ENCODE data around the gene FKBP4. TPM values are rescaled to one million over a fixed set of nuclear protein-coding genes. Genes with fewer than 3 reads are reported as not detected.

FKBP4 gene
- total RNA-seq, 1 donor from 2014 or later, result 57.0 TPM

DNA sequence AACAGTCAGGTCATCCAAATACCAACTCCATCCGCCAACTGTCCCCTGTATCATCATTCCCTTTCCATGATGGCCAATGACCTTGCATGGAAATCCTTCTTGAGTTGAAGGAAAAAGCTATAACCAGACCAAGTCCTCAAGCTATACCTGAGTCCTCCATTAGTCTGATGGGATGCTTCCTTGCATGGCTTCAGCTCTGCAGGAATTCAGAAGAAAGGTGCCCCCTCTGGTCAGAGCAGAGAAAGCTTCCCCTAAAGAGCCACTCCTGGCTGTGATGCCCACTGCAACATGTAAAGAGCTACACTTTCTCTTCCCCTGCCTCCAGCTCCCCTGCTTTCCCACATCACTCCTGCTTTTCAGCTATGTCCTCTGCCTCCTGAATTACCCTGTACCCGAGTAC, 43.1 kb upstream of the FKBP4 start:
- peaks cover 43% of the 10 kb centered on the region for H3K27me3 ChIP-seq (ENCODE audit: low read depth)
- DNase-seq, result no peak
- H3K36me3 ChIP-seq, result no peaks in the 10 kb centered on the region
- TF ChIP-seq, protein P1, sequence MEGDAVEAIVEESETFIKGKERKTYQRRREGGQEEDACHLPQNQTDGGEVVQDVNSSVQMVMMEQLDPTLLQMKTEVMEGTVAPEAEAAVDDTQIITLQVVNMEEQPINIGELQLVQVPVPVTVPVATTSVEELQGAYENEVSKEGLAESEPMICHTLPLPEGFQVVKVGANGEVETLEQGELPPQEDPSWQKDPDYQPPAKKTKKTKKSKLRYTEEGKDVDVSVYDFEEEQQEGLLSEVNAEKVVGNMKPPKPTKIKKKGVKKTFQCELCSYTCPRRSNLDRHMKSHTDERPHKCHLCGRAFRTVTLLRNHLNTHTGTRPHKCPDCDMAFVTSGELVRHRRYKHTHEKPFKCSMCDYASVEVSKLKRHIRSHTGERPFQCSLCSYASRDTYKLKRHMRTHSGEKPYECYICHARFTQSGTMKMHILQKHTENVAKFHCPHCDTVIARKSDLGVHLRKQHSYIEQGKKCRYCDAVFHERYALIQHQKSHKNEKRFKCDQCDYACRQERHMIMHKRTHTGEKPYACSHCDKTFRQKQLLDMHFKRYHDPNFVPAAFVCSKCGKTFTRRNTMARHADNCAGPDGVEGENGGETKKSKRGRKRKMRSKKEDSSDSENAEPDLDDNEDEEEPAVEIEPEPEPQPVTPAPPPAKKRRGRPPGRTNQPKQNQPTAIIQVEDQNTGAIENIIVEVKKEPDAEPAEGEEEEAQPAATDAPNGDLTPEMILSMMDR (IDR thresholded peaks at IDR 0.05; ENCODE audit: borderline replicate concordance), result no peak
- no peak overlapping the region for H3K27ac ChIP-seq (replicated peaks)
- intact Hi-C loops (cut with micrococcal nuclease), result no loop called here
- no peak overlapping the region for H3K4me3 ChIP-seq
- H3K4me1 ChIP-seq, result no peaks in the 10 kb centered on the region
- H3K9me3 ChIP-seq (replicated peaks), result no peaks in the 10 kb centered on the region

GRCh38 chr12:2752676-2753371, 41.9 kb upstream of the FKBP4 start:
- DNase-seq, result peak; percentile 72
- TF ChIP-seq, protein P1 (IDR thresholded peaks at IDR 0.05; ENCODE audit: borderline replicate concordance), result peak; percentile 33
- intact Hi-C loops (cut with micrococcal nuclease), result no loop called here
- no peaks in the 10 kb centered on the region for H3K9me3 ChIP-seq (replicated peaks)
- H3K27ac ChIP-seq (replicated peaks), result no peak overlapping the region
- H3K4me3 ChIP-seq, result no peak overlapping the region
- H3K27me3 ChIP-seq (ENCODE audit: low read depth), result peaks cover 46% of the 10 kb centered on the region
- no peaks in the 10 kb centered on the region for H3K4me1 ChIP-seq
- no peaks in the 10 kb centered on the region for H3K36me3 ChIP-seq

- Histone ChIP-seq H3K27ac (replicated peaks) (no peak overlapping the region), H3K9me3 (replicated peaks) (no peaks in the 10 kb centered on the region), H3K36me3 (no peaks in the 10 kb centered on the region), H3K4me3 (no peak overlapping the region), H3K4me1 (no peaks in the 10 kb centered on the region), H3K27me3 (ENCODE audit: low read depth) (peaks cover 46% of the 10 kb centered on the region)
- TF ChIP-seq, protein P1 (IDR thresholded peaks at IDR 0.05; ENCODE audit: borderline replicate concordance), result no peak
- no peak for DNase-seq
- intact Hi-C loops (cut with micrococcal nuclease), result no loop called here
These were observed 41.2 kb upstream of the FKBP4 start for GRCh38 chr12:2753536-2753935.

GRCh38 chr12:2754208-2754607, 40.6 kb upstream of the FKBP4 start:
- Histone ChIP-seq H3K4me3 (no peak overlapping the region), H3K27ac (replicated peaks) (no peak overlapping the region), H3K9me3 (replicated peaks) (peaks cover 5% of the 10 kb centered on the region), H3K36me3 (no peaks in the 10 kb centered on the region), H3K27me3 (ENCODE audit: low read depth) (peaks cover 44% of the 10 kb centered on the region), H3K4me1 (no peaks in the 10 kb centered on the region)
- TF ChIP-seq, protein P1 (IDR thresholded peaks at IDR 0.05; ENCODE audit: borderline replicate concordance), result no peak
- DNase-seq, result no peak
- intact Hi-C loops (cut with micrococcal nuclease), result no loop called here

DNA sequence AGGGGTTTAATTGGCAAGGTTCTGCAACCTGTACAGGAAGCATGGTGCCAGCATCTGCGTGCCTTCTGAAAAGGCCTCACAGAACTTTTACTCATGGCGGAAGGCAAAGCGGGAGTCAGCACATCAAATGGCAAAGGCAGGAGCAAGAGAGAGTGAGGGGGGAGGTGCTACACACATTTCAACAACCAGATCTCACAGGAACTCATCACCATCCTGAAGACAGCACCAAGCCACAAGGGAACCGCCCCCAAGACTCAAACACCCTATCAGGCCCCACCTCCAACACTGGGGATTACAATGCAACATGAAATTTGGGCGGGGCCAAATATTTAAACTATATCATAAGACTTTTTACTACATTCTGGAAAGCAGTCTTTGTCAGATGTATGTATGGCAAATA, 38.0 kb upstream of the FKBP4 start:
- Histone ChIP-seq H3K36me3 (no peaks in the 10 kb centered on the region), H3K27ac (replicated peaks) (no peak overlapping the region), H3K27me3 (ENCODE audit: low read depth) (peaks cover 21% of the 10 kb centered on the region), H3K9me3 (replicated peaks) (peaks cover 5% of the 10 kb centered on the region), H3K4me3 (no peak overlapping the region), H3K4me1 (no peaks in the 10 kb centered on the region)
- intact Hi-C loops (cut with micrococcal nuclease), result no loop called here
- TF ChIP-seq, protein P1 (IDR thresholded peaks at IDR 0.05; ENCODE audit: borderline replicate concordance), result no peak
- DNase-seq, result no peak

Measured in left ventricle myocardium inferior (tissue), 1 donor.